Measurements from ENCODE around the gene ITGB4. TPM values are rescaled to one million over a fixed set of nuclear protein-coding genes. Genes with fewer than 3 reads are reported as not detected.

Gene ITGB4
- total and polyA plus RNA-seq, 2 of the 13 experiments (the other 11 are each of a cell fraction or from before 2014, with no cell fraction given) = 6.9 to 14.5 TPM

- TF ChIP-seq ZBTB40 (IDR thresholded peaks at IDR 0.05) = no peak
- TF ChIP-seq ZBTB40 (CRISPR knock-in tag; IDR thresholded peaks at IDR 0.05) = peak; percentile 65; the same call in 1 of the 2 replicates
- TF ChIP-seq SALL1 (CRISPR knock-in tag; IDR thresholded peaks at IDR 0.05) = no peak; the same call in 1 of the 2 replicates
- peak; percentile 95 for TF ChIP-seq ATF1 (CRISPR knock-in tag; IDR thresholded peaks at IDR 0.05)
- no peak for TF ChIP-seq SCMH1 (CRISPR knock-in tag; IDR thresholded peaks at IDR 0.05; ENCODE audit: borderline replicate concordance)
- no peak for TF ChIP-seq ZNF354B (CRISPR knock-in tag; IDR thresholded peaks at IDR 0.05)
- TF ChIP-seq SUZ12 (IDR thresholded peaks at IDR 0.05; ENCODE audit: low read depth, low read length) = peak; percentile 100
- no peak for TF ChIP-seq RBFOX2 (IDR thresholded peaks at IDR 0.05; ENCODE audit: low read depth, low read length)
- TF ChIP-seq CERS6 (CRISPR knock-in tag; IDR thresholded peaks at IDR 0.05) = no peak
- TF ChIP-seq ZNF775 (CRISPR knock-in tag; IDR thresholded peaks at IDR 0.05; ENCODE audit: borderline replicate concordance) = no peak
- TF ChIP-seq NRL (CRISPR knock-in tag; IDR thresholded peaks at IDR 0.05; ENCODE audit: borderline replicate concordance) = no peak
- TF ChIP-seq ZNF224 (CRISPR knock-in tag; IDR thresholded peaks at IDR 0.05) = no peak
- TF ChIP-seq AHR (CRISPR knock-in tag; IDR thresholded peaks at IDR 0.05) = no peak
- TF ChIP-seq MED1 (CRISPR knock-in tag; IDR thresholded peaks at IDR 0.05) = peak; percentile 31
- no peak; the same call in 1 of the 2 replicates for TF ChIP-seq ZNF605 (CRISPR knock-in tag; IDR thresholded peaks at IDR 0.05)
- peak; percentile 65 for TF ChIP-seq FOXA3 (CRISPR knock-in tag; IDR thresholded peaks at IDR 0.05)
- TF ChIP-seq ZC3H13 (CRISPR knock-in tag; IDR thresholded peaks at IDR 0.05) = no peak
- peak; percentile 74; the same call in 1 of the 2 replicates for TF ChIP-seq MXD4 (CRISPR knock-in tag; IDR thresholded peaks at IDR 0.05)
- TF ChIP-seq ARID2 (CRISPR knock-in tag; IDR thresholded peaks at IDR 0.05; ENCODE audit: borderline replicate concordance) = peak; percentile 83; the same call in 1 of the 2 replicates
- TF ChIP-seq ZSCAN20 (CRISPR knock-in tag; IDR thresholded peaks at IDR 0.05; ENCODE audit: borderline replicate concordance) = no peak
- no peak for TF ChIP-seq ZNF430 (CRISPR knock-in tag; IDR thresholded peaks at IDR 0.05)
- no peak for TF ChIP-seq ZNF83 (CRISPR knock-in tag; IDR thresholded peaks at IDR 0.05; ENCODE audit: borderline replicate concordance)
- TF ChIP-seq HNRNPK (IDR thresholded peaks at IDR 0.05; ENCODE audit: low read depth, low read length, poor library complexity, severe bottlenecking) = no peak
Observed at GRCh38 chr17:75784473-75785015, 63.3 kb downstream of the ITGB4 start, which contains the start of gene UNK (continued).
